ENCODE measurements around the gene ANGPTL8.

GRCh38 chr19:11223200-11223599 is 16.2 kb upstream of the ANGPTL8 start:
- no peak for TF ChIP-seq ATF3 (IDR thresholded peaks at IDR 0.05)
- no peak for TF ChIP-seq GABPA (IDR thresholded peaks at IDR 0.05 in 1 of 2, conservative IDR thresholded peaks at IDR 0.05 in 1 of 2)
- TF ChIP-seq CTCF (IDR thresholded peaks at IDR 0.05; ENCODE audit: low read depth, low read length, missing input control) = no peak
- TF ChIP-seq NR2F2 (IDR thresholded peaks at IDR 0.05) = no peak
- TF ChIP-seq REST (IDR thresholded peaks at IDR 0.05) = no peak
- no peak for TF ChIP-seq JUND (IDR thresholded peaks at IDR 0.05)
- no peak for TF ChIP-seq MAX (IDR thresholded peaks at IDR 0.05)
- no peak for TF ChIP-seq YY1 (IDR thresholded peaks at IDR 0.05)
- TF ChIP-seq TAF1 (conservative IDR thresholded peaks at IDR 0.05) = no peak
- no peak for TF ChIP-seq SP1 (IDR thresholded peaks at IDR 0.05)
- no peak for TF ChIP-seq FOXA1 (IDR thresholded peaks at IDR 0.05)
- TF ChIP-seq RAD21 (IDR thresholded peaks at IDR 0.05) = no peak
- no peak for TF ChIP-seq EGR1 (IDR thresholded peaks at IDR 0.05; ENCODE audit: low read depth in 2 of 2)
